Activated T-cell treated with anti-CD3 and anti-CD28 coated beads, Interleukin-2, amount 50 U/mL, for 24 hours (primary cell): ENCODE results near the gene PHF3.

Source experiments
- DNase-seq: peaks from one replicate; pipeline ENCODE4 v3.0.0-alpha.2; 2020
- H3K27ac Mint-ChIP-seq: 2 replicates; pipeline ENCODE4 v1.8.0; 2020; ENCODE audit warnings: mild to moderate bottlenecking, mixed read lengths
- H3K27me3 Mint-ChIP-seq: 2 replicates; pipeline ENCODE4 v1.8.0; 2020; ENCODE audit warnings: mixed read lengths
- H3K36me3 Mint-ChIP-seq: 2 replicates; pipeline ENCODE4 v1.8.0; 2020; ENCODE audit warnings: low read depth, mixed read lengths
- H3K4me1 Mint-ChIP-seq: 2 replicates; pipeline ENCODE4 v1.8.0; 2020; ENCODE audit warnings: low read depth, mixed read lengths
- H3K4me3 Mint-ChIP-seq: 2 replicates; pipeline ENCODE4 v1.8.0; 2020; ENCODE audit warnings: mild to moderate bottlenecking, moderate library complexity, mixed read lengths
- H3K9me3 Mint-ChIP-seq: 2 replicates; pipeline ENCODE4 v1.8.0; 2020; ENCODE audit warnings: mixed read lengths

PHF3 gene

DNA sequence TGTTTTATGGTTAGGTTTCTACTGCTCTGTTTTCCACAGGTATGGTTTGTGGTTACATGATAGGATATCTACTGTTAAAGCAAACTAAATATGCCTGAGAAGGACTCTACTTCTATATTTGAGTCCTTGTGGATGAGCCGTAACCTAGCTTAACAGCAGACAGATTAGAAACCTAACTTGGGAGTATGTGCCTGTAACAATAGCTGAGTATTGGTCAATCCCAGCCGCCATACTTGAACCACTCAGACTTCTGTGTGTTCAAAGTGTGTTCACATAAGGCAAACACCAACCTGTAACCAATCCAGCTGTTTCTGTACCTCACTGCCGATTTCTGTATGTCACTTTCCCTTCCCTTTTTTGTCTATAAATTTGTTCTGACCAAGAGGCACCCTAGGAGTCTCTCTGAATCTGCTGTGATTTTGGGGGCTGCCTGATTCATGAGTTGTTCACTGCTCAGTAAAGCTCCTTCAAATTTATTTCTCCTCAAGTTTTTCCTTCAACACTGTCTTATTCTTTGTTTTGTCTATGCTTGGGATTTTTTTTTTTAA, 37.1 kb downstream of the PHF3 start:
- Mint-ChIP-seq H3K27ac (no peak overlapping the region), H3K4me1 (peaks cover 39% of the 10 kb centered on the region), H3K9me3 (no peaks in the 10 kb centered on the region), H3K27me3 (no peaks in the 10 kb centered on the region), H3K4me3 (no peak overlapping the region), H3K36me3 (peaks cover 38% of the 10 kb centered on the region)
- no peak for DNase-seq

DNA sequence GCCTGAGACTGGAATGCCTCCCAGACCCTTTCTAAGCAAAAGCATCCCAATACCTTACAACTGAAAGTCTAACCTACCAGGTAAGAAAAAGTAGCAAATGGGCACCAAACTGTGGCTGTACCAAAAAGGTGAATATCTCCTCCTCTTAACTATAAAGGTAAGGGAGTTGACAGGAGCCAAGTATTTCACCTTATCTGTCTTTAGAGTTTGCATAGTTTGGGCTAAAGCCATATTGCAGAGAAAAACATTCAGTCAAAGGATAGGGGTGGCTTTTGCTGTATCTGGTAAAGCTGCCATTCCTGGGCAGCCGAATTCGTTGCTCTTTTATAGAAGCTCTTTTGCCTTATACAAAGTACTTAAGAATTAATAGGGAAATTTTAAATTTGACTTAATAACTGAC, 38.1 kb downstream of the PHF3 start:
- H3K27ac Mint-ChIP-seq = no peak overlapping the region
- peaks cover 38% of the 10 kb centered on the region for H3K4me1 Mint-ChIP-seq
- no peaks in the 10 kb centered on the region for H3K27me3 Mint-ChIP-seq
- peaks cover 38% of the 10 kb centered on the region for H3K36me3 Mint-ChIP-seq
- H3K4me3 Mint-ChIP-seq = no peak overlapping the region
- H3K9me3 Mint-ChIP-seq = no peaks in the 10 kb centered on the region
- DNase-seq = no peak

DNA sequence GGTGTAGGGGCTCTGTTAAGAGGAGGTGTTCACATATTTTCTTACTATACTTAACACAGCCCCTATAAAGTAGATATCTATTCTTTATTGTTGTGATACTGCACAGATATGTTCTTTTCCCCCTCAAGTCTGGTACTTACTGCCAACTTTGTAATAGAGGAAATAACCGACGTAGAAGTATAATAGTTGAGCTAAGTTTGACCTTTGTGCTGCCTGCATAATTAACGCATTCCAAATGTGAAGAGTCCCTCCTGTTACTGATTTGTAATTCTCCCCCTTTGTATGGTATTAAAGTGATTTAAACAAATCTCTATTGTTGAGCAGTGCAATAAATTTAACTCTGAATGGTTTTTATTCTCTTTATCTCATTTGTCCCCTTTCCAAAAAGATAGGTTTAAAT, 39.0 kb downstream of the PHF3 start:
- Mint-ChIP-seq H3K4me1 (peaks cover 40% of the 10 kb centered on the region), H3K4me3 (no peak overlapping the region), H3K27me3 (no peaks in the 10 kb centered on the region), H3K9me3 (no peaks in the 10 kb centered on the region), H3K27ac (no peak overlapping the region), H3K36me3 (peaks cover 39% of the 10 kb centered on the region)
- no peak for DNase-seq

DNA sequence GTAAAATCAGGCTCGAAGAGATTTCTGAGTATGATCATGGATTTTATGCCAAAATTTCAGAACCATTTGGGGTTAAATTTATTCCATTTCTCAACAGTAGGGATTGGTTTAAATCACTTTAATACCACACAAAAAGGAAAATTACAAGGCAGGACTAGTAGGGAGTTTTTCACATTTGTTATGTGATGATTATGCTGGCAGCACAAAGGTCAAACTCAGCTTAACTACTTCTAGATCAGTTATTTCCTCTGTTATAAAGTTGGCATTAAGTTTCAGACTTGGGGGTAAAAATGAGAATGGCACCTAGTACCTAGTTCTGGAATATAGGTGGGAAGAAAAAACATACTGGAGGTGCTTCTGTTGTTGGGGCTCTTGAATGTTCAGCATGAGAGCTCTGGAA, 39.5 kb downstream of the PHF3 start:
- H3K36me3 Mint-ChIP-seq = peaks cover 42% of the 10 kb centered on the region
- H3K27me3 Mint-ChIP-seq = no peaks in the 10 kb centered on the region
- H3K4me3 Mint-ChIP-seq = no peak overlapping the region
- H3K9me3 Mint-ChIP-seq = no peaks in the 10 kb centered on the region
- no peak for DNase-seq
- H3K4me1 Mint-ChIP-seq = peaks cover 40% of the 10 kb centered on the region
- no peak overlapping the region for H3K27ac Mint-ChIP-seq

DNA sequence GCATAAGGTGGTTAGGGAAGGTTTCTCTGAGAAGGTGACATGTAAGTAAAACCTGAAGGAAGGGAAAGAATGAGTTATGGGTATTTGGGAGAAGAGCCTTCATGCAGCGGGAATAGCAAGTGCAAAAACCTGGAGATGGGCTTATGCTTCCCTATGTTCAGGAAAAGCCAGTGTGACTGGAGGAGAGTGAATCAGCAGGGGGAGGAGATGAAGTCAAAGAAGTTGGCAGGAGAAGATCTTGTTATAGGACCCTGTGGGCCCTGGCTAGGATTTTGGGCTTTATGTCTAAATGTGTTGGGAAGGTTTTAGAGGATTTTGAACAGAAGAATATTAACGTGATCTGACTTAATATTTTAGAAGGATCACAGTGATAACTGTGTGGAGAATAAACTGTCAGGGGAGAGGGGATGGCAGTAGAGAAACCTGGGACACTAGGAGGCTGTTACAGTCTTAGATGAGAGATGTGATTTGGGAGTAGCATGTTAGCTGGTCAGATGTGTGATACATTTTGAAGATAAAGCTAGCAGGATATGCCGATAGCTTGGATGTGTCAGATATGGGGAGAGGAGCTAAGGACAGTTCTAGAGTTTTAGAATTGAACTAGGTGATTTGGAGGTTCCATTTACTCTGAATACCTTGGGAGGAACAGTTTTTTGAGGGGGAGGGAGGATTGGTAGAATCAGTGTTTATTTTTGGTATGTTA, 41.0 kb downstream of the PHF3 start:
- no peak overlapping the region for H3K4me3 Mint-ChIP-seq
- H3K9me3 Mint-ChIP-seq = no peaks in the 10 kb centered on the region
- DNase-seq = no peak
- peaks cover 41% of the 10 kb centered on the region for H3K4me1 Mint-ChIP-seq
- peaks cover 46% of the 10 kb centered on the region for H3K36me3 Mint-ChIP-seq
- no peaks in the 10 kb centered on the region for H3K27me3 Mint-ChIP-seq
- no peak overlapping the region for H3K27ac Mint-ChIP-seq

DNA sequence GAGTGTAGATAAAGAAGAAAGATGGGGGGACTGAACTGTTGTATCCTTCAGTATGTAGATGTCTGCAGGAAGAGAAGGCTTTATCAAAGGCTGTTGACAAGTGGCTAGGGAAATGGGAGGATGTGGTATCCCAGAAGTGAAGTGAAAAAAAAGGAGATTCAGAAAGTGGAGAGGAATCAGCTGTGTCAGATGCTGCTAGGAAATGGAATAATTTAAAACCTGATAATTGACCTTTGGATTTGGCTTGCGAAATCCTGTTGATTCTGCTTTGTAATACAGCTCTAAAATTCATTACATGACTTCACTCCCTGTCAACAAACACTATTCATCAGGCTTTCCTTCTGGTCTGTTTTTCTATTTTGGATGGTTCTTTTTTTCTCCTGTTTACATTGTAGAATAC, 41.7 kb downstream of the PHF3 start:
- H3K9me3 Mint-ChIP-seq = no peaks in the 10 kb centered on the region
- H3K36me3 Mint-ChIP-seq = peaks cover 47% of the 10 kb centered on the region
- no peaks in the 10 kb centered on the region for H3K27me3 Mint-ChIP-seq
- peaks cover 44% of the 10 kb centered on the region for H3K4me1 Mint-ChIP-seq
- no peak overlapping the region for H3K4me3 Mint-ChIP-seq
- H3K27ac Mint-ChIP-seq = no peak overlapping the region
- DNase-seq = no peak

DNA sequence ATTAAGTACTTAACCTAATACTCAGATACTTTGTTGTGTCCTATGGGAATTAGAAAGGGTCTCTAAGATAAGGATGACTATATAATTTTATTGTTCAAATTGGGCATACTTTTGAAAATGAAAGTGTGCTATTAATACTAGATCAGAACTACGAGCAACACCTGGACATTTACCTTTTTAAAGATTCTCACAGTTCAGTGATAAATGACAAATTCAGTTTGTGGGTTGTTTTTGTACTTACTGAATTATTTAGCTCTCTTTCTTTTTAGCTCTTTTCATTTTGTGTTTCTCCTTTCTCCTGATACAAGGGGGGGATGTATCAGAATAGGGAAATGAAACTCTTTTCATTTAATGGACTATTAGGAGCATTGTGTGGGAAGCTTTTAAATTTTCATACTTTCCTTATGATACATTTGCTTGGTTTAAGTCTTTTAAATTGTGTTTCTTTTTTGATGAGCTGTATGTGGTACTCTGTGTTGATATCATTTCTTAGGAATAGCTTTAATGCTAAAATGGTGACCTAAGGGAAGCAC, 47.5 kb downstream of the PHF3 start:
- Mint-ChIP-seq H3K27me3 (no peaks in the 10 kb centered on the region), H3K9me3 (peaks cover 2% of the 10 kb centered on the region), H3K27ac (peak overlapping the region; percentile 57), H3K36me3 (peaks cover 82% of the 10 kb centered on the region), H3K4me3 (no peak overlapping the region), H3K4me1 (peaks cover 63% of the 10 kb centered on the region)
- DNase-seq = no peak

DNA sequence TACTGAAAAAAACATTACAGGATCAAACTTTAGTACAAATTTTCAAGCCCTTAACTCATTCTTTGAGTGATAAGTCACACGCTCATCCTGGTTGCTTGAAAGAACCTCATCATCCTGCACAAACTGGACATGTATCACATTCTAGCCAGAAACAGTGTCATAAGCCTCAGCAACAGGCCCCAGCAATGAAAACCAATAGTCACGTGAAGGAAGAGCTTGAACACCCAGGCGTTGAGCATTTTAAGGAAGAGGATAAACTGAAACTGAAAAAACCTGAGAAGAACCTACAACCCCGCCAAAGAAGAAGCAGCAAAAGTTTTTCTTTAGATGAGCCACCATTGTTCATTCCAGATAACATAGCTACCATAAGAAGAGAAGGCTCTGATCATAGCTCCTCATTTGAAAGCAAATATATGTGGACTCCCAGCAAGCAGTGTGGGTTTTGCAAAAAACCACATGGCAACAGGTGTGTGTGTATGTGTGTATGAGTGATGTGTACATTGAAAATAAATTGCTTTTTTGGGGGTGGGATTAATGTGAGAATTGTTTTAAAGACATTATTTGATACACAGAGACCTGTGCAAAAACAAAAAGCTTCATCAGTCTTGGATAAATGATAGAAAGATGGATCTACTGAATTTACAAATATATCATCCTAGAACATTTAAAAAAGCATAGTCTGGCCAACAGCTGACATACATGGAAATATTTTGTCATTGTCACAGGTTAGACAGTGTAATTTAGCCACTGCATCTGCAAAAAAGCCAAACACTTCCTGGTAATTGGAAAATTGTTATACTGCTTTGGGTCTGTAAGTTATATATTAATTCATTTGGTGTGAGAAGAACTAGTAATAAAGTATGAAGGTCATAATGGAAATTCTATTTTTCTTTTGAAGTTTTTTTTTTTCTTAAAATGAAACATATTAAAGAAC, 50.1 kb downstream of the PHF3 start:
- no peak for DNase-seq
- H3K36me3 Mint-ChIP-seq = peaks cover 71% of the 10 kb centered on the region
- no peak overlapping the region for H3K4me3 Mint-ChIP-seq
- peak overlapping the region; percentile 70 for H3K27ac Mint-ChIP-seq
- peaks cover 48% of the 10 kb centered on the region for H3K4me1 Mint-ChIP-seq
- H3K9me3 Mint-ChIP-seq = peaks cover 2% of the 10 kb centered on the region
- H3K27me3 Mint-ChIP-seq = no peaks in the 10 kb centered on the region

DNA sequence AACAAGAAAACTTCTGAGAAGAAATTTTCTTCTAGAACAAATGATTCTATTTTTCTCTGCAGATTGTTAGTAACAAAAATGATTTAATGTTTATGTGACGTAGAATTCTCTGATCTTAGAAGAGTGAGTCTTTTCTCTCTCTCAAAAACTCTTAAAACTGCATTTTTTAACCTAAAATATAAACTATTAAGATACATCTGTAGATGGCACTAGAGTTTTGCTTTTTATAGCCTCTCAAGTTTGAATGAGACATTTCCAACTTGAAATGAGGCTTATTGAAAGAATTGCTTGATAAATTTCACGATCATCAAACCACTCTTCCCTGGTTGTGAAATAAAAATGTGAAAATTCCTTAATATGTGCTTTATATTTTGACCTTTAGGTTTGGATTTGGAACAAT, 53.8 kb downstream of the PHF3 start:
- no peak for DNase-seq
- Mint-ChIP-seq H3K4me1 (peaks cover 25% of the 10 kb centered on the region), H3K9me3 (peaks cover 2% of the 10 kb centered on the region), H3K27ac (no peak overlapping the region), H3K27me3 (no peaks in the 10 kb centered on the region), H3K36me3 (peaks cover 63% of the 10 kb centered on the region), H3K4me3 (no peak overlapping the region)

DNA sequence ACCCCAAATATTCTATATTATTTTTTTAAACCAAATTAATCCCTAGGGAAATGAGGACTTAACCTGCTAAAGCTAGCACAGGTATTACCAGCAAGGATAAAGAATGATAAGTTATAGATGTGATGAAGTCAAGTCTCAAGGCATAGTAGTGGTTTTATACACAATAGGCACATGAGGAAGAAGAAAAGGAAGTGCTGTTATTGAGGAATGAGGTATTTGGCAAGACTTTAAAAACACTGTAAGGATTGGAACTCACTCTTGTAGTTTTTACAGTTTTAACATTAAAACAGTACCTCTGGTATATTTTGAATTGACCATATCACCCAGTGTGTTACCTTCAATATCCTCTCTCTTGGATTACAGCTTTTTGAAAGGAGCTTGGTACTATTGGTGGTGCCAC, 54.6 kb downstream of the PHF3 start:
- H3K4me3 Mint-ChIP-seq = no peak overlapping the region
- H3K9me3 Mint-ChIP-seq = peaks cover 2% of the 10 kb centered on the region
- no peak for DNase-seq
- peaks cover 62% of the 10 kb centered on the region for H3K36me3 Mint-ChIP-seq
- no peaks in the 10 kb centered on the region for H3K27me3 Mint-ChIP-seq
- H3K27ac Mint-ChIP-seq = no peak overlapping the region
- peaks cover 20% of the 10 kb centered on the region for H3K4me1 Mint-ChIP-seq

DNA sequence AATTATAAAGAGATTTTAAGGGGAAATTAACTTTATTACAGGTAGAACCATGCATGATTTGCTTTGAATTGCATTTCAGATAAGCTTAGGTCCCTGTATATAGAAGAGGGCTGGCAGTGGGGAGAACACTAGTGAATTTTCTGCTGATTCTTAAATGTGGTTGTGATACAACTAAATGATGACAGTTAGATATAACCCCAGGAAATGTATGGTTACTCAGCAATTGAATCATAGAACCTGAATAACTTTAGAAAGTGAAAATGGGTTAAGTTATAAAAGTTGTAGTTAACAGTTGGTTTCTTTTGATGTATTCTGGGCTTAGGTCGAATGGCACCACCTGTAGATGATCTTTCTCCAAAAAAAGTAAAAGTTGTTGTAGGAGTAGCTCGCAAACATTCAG, 70.1 kb downstream of the PHF3 start:
- H3K9me3 Mint-ChIP-seq = no peaks in the 10 kb centered on the region
- H3K4me3 Mint-ChIP-seq = no peak overlapping the region
- H3K4me1 Mint-ChIP-seq = peaks cover 23% of the 10 kb centered on the region
- H3K27ac Mint-ChIP-seq = peak overlapping the region; percentile 23
- DNase-seq = no peak
- no peaks in the 10 kb centered on the region for H3K27me3 Mint-ChIP-seq
- H3K36me3 Mint-ChIP-seq = peaks cover 89% of the 10 kb centered on the region

DNA sequence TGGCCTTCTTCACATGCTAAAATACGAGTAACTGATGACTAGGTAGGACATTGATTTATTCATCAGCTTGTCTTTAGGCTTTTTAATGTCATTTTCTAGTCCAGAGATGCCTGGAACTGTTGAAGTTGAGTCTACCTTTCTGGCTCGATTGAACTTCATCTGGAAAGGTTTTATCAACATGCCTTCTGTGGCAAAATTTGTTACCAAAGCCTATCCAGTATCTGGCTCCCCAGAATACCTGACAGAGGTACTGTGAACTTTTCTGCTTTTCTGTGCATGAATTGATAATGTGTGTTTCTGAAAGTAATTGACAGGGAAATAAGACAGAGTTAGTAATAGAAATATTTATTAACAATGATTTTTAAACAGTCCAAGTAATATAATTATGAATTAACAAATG, 71.0 kb downstream of the PHF3 start:
- no peak for DNase-seq
- Mint-ChIP-seq H3K4me3 (no peak overlapping the region), H3K27ac (no peak overlapping the region), H3K27me3 (no peaks in the 10 kb centered on the region), H3K9me3 (no peaks in the 10 kb centered on the region), H3K36me3 (peaks cover 89% of the 10 kb centered on the region), H3K4me1 (peaks cover 23% of the 10 kb centered on the region)

DNA sequence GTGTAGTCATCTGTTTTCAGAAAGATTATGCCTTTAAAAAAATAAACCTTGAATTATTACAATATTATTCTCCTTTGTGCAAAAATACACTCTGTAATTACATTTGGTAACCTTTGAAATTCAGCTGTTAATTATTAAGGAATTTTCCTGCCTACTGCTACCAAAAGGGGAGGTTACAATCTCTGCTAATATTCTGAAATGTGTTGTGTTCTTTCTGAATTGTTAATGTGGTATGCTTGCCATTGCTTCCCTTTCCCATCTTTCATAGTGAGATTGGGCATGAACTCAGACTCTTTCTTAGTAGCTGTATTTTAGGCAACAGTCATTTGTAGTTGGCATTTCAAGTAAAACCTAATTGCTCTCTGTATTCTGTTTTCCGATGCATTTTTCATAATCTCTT, 73.0 kb downstream of the PHF3 start:
- H3K27me3 Mint-ChIP-seq = no peaks in the 10 kb centered on the region
- no peak for DNase-seq
- H3K27ac Mint-ChIP-seq = no peak overlapping the region

DNA sequence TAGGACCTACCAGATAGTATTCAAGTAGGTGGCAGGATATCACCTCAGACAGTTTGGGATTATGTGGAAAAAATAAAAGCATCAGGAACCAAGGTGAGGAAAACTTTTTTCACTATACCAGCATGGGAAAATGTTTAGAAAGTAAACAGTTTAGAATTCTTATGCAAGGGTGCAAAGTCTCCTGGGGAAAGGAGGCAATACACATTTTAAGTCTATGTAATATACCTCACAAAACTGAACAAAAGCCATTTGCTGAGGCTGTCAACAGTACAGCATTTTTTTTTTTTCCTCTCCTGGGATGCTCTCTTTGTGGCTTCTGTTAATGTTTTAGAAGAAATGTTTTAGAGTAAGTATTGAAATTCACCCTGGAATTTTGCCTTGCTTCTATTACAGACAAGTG, 73.5 kb downstream of the PHF3 start:
- Mint-ChIP-seq H3K27ac (no peak overlapping the region), H3K4me1 (peaks cover 25% of the 10 kb centered on the region), H3K4me3 (no peak overlapping the region), H3K36me3 (peaks cover 90% of the 10 kb centered on the region), H3K27me3 (no peaks in the 10 kb centered on the region), H3K9me3 (no peaks in the 10 kb centered on the region)
- no peak for DNase-seq

More for the DNA sequence above, 73.0 kb downstream of the PHF3 start:
- Mint-ChIP-seq H3K36me3 (peaks cover 89% of the 10 kb centered on the region), H3K4me1 (peaks cover 24% of the 10 kb centered on the region), H3K9me3 (no peaks in the 10 kb centered on the region), H3K4me3 (no peak overlapping the region)

DNA sequence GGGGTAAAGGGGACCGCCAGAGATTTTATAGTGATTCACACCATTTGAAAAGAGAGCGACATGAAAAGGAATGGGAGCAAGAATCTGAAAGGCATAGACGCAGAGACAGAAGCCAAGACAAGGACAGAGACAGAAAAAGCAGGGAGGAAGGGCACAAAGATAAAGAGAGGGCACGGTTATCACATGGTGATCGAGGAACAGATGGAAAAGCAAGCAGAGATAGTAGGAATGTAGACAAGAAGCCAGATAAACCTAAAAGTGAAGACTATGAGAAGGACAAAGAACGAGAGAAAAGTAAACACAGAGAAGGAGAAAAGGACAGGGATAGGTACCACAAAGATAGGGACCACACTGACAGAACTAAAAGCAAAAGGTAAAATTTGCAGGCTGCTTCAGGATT, 77.7 kb downstream of the PHF3 start:
- DNase-seq = no peak
- Mint-ChIP-seq H3K27me3 (no peaks in the 10 kb centered on the region), H3K27ac (peak overlapping the region; percentile 42), H3K9me3 (no peaks in the 10 kb centered on the region), H3K4me3 (no peak overlapping the region), H3K4me1 (peaks cover 3% of the 10 kb centered on the region), H3K36me3 (peaks cover 67% of the 10 kb centered on the region)
